ENCODE results near the gene ITPR1.

- TF ChIP-seq, protein P1, sequence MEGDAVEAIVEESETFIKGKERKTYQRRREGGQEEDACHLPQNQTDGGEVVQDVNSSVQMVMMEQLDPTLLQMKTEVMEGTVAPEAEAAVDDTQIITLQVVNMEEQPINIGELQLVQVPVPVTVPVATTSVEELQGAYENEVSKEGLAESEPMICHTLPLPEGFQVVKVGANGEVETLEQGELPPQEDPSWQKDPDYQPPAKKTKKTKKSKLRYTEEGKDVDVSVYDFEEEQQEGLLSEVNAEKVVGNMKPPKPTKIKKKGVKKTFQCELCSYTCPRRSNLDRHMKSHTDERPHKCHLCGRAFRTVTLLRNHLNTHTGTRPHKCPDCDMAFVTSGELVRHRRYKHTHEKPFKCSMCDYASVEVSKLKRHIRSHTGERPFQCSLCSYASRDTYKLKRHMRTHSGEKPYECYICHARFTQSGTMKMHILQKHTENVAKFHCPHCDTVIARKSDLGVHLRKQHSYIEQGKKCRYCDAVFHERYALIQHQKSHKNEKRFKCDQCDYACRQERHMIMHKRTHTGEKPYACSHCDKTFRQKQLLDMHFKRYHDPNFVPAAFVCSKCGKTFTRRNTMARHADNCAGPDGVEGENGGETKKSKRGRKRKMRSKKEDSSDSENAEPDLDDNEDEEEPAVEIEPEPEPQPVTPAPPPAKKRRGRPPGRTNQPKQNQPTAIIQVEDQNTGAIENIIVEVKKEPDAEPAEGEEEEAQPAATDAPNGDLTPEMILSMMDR (IDR thresholded peaks at IDR 0.05): no peak
- TF ChIP-seq EP300 (IDR thresholded peaks at IDR 0.05): no peak
Observed at GRCh38 chr3:4717363-4717740, 224.2 kb downstream of the ITPR1 start.
